HG02884 (cell line): ENCODE results near the gene ZNF212.

Experiments used
- ATAC-seq: cut with Tn5 transposase; IDR thresholded peaks from one replicate; pipeline ENCODE4 v1.9.1; 2021; ENCODE audit warnings: mild to moderate bottlenecking, moderate library complexity; ENCODE audit not compliant: unreplicated experiment

The ZNF212 gene

DNA sequence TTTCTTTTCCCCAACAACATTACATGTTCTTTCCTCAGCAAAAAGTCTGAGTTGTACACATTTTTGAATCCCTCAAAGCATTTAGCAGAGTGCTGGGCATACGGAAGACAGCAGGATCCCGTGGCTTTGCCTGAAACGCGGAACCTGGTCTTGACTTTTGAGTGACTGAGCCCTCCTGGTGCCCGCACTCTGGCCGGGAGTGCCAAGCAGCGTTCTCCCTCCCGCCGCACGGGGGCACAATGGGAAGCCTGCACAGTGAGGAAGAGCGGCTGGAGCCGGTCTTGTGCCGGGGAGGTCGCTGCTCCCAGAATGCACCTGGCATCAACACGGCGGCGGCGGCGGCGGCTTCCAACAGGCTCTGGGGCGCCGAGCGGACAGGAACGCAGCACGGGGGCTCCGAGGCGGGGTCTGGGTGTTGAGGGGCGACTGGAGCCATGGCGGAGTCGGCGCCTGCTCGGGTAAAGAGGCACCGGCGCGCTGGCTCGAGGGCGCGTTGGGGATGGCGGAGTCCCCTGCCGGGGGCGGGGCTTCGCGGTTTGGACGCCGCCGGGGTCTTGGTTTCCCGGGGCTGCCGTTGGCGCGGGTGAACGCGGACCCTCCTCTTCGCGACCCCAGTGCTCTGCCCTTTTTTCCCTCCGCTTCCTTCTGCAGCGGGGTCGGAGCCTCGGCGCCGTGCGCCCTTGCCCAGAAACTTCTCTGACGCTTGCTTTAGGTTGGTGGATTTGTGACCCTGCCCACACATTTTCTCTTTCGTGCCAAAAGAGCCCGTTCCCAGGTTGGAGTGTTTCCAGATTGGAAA is at the start of gene ZNF212:
TSS of gene ZNF212 (plus strand) at position 307 of the 799 bp plus-strand sequence. CDS start at position 435, 128 bp downstream.
- ATAC-seq: peak; percentile 99

- no peak for ATAC-seq
These were observed 47.6 kb upstream of the ZNF212 start for GRCh38 chr7:149191851-149192250.

GRCh38 chr7:149194799-149195179 is 44.7 kb upstream of the ZNF212 start:
- no peak for ATAC-seq

DNA sequence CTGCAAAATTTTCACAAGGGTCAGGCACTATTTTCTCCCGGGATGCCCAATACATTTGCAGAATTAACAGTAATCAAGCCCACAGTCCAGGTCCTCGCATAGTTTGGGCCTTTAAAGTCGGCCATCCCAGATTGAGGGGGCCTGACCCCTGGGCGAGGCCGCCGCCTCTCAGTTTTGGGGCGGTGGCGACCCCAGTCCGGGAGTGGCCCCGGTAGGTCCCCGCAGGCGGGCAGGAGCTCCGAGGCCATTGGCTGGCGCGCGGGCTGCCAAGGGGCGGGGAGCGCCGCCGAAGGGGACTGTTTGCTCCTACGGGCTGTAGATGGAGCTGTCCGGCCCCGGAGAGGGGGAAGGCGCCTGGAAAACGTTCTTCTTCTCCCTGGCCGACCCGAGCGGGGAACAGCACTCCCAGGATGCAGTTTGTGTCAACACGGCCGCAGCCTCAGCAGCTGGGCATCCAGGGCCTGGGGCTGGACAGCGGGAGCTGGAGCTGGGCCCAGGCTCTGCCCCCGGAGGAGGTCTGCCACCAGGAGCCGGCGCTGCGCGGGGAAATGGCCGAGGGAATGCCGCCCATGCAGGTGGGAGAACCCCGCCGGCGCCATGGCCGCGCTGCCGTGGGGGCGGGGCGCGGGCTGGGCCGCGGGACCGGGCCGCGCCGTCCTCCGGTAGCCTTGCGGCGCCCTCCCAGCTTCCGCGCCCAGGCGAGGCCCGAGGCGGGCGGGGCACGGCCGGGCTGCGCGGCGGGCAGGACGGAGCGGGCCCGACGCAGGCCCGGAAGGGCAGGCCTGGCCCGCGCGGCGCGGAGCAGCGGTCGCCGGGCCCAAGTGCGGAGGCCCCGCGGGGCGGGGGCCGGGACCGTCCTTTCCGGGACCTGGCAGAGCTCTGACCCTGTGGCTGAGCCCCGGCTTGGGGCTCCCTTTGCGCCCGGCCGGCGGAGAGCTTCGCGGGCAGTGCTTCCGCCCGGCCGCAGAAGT is 44.0 kb upstream of the ZNF212 start, which contains the start of gene ZNF282:
TSS of gene ZNF282 (plus strand) at position 367 of the 971 bp plus-strand sequence. CDS start at position 411, 44 bp downstream.
- peak; percentile 84 for ATAC-seq

- ATAC-seq: no peak
These were observed 43.2 kb upstream of the ZNF212 start for GRCh38 chr7:149196151-149196704.

- ATAC-seq: no peak
These were observed 42.7 kb upstream of the ZNF212 start for GRCh38 chr7:149196705-149197171.

- ATAC-seq: no peak
These were observed 41.8 kb upstream of the ZNF212 start for GRCh38 chr7:149197675-149198074.

GRCh38 chr7:149198161-149198816 is 41.2 kb upstream of the ZNF212 start:
- ATAC-seq: no peak

DNA sequence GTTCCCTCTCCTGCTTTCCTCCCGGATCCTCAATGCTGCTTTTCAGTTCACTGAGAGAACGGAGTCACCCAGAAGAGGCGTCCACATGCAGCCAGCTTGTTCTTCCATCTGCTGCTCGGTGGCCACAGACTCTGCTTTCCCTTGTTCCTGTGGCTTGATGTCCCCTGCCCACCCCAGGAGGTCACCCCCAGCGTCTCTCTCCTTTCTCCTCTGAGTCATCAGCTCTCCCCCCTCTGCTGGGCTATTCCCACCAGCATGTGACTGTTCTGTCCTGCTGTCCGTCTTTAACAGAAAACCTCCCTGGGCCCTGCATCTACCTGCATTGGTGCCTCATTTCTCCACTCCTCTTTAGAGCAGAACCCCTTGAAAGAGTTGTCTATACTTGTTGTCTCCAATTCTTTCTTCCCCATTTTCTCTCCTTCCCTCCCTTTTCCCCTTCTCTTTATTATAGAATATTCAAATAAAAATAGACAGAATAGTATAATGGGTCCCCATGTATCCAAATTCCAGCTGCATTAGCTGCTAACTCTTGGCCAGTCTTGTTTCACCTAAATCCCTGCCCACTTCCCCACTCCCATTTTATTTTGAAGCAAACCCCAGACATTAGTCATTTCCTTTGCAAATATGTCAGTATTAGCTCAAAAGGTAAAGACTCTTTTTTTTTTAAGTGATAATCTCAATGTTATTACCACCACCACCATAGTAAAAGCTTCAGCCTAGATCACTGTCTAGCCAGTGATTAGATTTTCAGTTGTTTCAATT is 40.0 kb upstream of the ZNF212 start:
- ATAC-seq: no peak

DNA sequence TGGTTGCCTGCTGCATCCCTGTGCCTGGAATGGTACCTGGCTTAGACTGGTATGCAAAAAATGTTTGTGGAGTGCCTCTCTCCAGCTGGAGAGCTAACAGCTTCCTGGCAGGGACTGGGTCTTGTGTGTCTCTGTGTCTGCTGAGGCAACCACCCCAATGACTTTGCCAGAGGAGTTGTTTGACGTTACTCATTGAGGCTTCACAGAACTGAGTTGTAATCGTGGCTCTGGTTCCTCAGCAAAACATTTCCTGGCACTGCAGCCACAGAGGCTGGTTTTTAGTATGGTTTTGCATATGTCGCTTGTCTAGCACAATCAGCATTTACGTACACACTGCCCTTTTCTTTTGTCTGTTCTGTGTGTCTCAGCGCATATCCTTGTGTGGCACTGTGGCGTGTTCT is 36.6 kb upstream of the ZNF212 start:
- ATAC-seq: no peak

GRCh38 chr7:149205690-149206381 is 33.6 kb upstream of the ZNF212 start:
- no peak for ATAC-seq

- ATAC-seq: no peak
These were observed 32.0 kb upstream of the ZNF212 start for GRCh38 chr7:149207324-149208035.

DNA sequence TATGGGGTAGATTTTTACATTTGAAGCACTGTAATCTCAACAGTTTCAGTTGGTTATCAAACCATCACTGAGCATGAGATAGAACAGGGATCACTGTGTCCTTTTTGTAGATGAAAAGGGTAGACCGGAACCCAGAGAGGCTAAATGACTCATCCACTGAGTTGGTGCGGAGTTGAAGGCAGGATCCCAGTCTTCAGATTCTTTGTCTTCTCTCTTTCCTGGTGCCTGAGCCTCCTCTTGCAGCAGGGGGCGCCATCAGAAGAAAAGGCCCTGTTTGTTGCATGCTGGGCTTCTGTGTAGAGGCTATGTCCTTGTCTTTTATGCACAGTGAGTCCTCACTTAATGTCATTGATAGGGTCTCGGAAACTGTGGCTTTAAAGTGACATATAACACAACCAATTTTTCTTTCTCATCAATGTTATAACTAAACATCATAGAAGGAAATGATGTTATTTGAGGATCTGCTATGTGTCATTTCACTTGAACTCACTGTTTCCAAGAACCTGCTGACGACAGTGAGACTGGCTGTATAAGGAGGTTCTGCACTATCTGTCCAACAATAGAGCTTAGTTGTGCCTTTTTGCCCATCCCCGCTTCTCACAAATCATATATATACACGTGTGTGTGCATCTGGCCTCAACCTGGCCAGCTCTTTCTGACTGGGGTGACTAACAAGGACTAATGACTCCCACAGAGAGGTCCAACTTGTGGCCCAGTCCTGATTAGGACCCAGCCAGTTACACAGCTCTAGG is 29.8 kb upstream of the ZNF212 start:
- no peak for ATAC-seq

DNA sequence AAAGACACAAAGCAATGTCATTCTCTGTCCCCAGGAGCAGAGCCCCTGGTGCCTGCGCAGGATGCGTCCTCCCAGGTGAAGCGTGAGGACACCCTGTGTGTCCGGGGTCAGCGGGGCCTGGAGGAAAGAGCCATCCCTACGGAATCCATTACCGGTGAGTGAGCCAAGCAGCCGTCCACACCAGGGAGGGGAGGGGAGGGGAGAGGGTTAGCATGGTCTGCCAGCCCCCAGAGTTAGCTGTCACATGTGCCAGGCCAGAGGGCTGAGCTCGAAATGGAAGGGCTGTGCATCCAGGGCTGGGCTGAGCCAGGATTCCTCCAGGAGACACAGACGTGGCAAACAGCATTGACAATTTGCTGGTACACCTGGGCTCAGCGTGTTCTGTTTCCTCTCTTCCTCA is 28.9 kb upstream of the ZNF212 start:
- no peak for ATAC-seq

DNA sequence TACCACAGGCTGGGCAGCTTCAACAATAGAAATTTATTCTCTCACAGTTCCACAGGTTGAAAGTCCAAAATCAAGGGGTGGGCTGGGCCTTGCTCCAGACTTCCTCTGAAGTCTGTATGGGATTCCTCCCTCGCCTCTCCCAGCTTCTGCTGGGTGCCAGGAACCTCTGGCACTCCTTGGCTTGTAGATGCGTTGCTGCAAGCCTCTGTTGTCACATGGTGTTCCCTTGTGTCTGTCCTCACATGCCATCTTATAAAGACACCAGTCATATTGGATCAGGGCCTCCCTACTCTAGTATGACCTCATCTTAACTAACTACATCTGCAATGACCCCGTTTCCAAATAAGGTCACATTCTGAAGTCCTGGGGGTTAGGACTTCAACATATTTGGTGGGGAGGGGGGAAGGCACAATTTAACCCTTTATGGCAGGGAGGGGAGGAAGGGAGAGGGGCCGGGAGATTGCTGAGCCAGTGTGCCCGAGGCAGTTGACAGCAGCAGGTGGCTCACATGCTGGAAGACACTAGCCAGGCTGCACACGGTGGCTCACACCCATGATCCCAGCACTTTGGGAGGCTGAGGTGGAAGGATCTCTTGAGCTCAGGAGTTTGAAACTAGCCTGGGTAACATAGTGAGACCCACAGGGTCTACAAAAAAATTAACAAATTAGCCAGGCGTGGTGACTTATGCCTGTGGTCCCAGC is 25.3 kb upstream of the ZNF212 start:
- no peak for ATAC-seq

DNA sequence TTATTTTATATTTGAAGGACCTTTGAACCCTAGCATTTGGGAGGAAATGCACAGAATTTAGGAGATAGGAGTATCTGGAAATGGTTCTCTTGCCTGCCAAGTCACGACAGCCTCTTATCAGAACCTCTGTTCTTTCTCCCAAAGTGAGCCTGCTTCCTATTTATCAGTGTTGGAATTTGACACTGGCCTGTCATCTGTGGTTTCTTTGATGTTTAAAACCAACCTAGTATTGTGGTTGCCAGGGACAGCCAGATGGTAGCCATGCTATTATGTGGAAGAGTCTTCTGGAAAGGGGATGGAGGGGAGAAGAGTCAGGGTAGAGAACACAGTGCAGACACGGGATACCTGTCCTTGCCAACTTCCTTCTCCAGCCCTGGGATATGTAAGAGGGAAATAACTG is 23.0 kb upstream of the ZNF212 start:
- ATAC-seq: no peak

- no peak for ATAC-seq
These were observed 21.9 kb upstream of the ZNF212 start for GRCh38 chr7:149217570-149217969.
